Osteocyte (in vitro differentiated cells): ENCODE results near the gene CD2. TPM values are rescaled to one million over a fixed set of nuclear protein-coding genes. Genes with fewer than 3 reads are reported as not detected.

ENCODE experiments used
- DNase-seq: peaks from one replicate; pipeline ENCODE4 v3.0.0; 2021; ENCODE audit warnings: mixed read lengths; ENCODE audit not compliant: unreplicated experiment; ENCODE audit errors: extremely low spot score
- H3K27ac Mint-ChIP-seq: one replicate; pipeline ENCODE4 v1.8.0; 2021; ENCODE audit warnings: mild to moderate bottlenecking, mixed read lengths; ENCODE audit not compliant: unreplicated experiment
- H3K27me3 Mint-ChIP-seq: one replicate; pipeline ENCODE4 v1.8.0; 2021; ENCODE audit warnings: mixed read lengths; ENCODE audit not compliant: unreplicated experiment
- H3K36me3 Mint-ChIP-seq: one replicate; pipeline ENCODE4 v1.8.0; 2021; ENCODE audit warnings: mixed read lengths; ENCODE audit not compliant: unreplicated experiment
- H3K4me1 Mint-ChIP-seq: one replicate; pipeline ENCODE4 v1.8.0; 2021; ENCODE audit warnings: mixed read lengths; ENCODE audit not compliant: unreplicated experiment
- H3K4me3 Mint-ChIP-seq: one replicate; pipeline ENCODE4 v1.8.0; 2021; ENCODE audit warnings: mild to moderate bottlenecking, moderate library complexity, mixed read lengths; ENCODE audit not compliant: unreplicated experiment
- H3K9me3 Mint-ChIP-seq: one replicate; pipeline ENCODE4 v1.8.0; 2021; ENCODE audit warnings: mixed read lengths; ENCODE audit not compliant: unreplicated experiment
- total RNA-seq: library from RNA; stranded (reverse); gene quantifications from 2 replicates; pipeline ENCODE4 v1.2.1, GENCODE V29; 2021
- TF ChIP-seq, protein P1 (sequence below): fragments of 200-600 bp; sonication (generic); IDR thresholded peaks from 2 replicates; pipeline ENCODE4 v1.5.0; 2021; ENCODE audit warnings: antibody characterized with exemption, mild to moderate bottlenecking, moderate library complexity

The CD2 gene
- total RNA-seq, 1 donor from 2014 or later = not detected

DNA sequence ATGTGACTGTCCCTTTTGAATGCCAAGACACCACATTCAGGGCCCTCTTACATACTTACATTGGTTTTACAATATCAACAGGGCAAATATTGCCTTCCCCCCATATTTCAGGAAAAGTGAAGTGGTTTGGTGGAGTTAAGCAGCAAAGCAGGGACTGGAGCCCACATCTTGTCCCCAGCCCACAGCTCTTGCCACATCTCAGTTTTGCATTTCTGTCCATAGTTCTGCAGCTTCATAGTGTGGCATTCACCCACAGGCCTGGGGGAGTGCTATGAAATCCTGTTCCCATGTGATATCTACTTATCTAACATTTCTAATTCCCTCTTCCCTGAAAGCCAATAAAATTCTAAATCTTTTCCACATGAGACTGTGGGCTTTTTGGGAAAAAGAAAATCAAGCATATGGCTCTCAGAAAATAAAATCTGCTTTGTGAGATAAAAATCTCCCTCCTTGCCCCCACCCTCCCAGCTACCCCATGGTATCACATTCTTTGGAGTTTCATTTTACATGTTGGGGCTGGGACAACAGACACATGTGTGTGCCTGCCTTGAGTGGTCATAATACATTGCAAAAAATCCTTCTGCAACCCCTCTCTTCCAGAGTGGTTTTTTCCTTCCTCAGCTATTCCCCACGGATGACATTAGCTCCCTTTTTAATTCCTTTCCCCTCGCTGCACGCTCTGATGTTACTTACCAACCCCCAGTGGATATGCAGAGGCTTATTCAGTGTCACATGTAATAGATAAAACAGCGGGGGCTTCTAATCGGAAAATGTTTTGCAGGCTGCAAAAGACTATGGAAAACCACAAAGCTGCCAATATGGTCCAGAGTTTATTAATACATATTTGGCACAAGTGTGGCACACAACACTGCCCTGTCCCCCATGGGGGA, 20.5 kb upstream of the CD2 start:
- no peak overlapping the region for H3K27ac Mint-ChIP-seq

DNA sequence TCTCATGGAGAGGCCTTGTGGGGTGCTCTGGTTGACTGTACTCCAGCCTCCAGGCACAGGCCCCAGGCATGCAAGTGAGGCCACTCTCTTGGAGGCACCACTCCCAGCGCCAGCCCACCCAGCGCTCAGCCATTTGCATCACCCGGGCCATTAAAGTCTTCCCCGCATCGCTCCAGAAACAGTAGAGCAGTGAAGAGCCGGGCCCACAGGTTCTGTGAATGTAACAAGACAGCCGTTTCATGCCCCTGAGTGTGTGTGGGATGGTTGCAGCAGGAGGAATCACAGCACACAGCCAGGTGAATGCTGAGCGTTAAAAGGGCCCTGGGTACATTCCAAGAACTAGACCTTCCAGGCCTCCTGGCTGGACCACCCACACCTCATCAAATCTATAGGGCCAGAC, 19.0 kb upstream of the CD2 start:
- H3K4me3 Mint-ChIP-seq = no peak overlapping the region
- H3K9me3 Mint-ChIP-seq = no peaks in the 10 kb centered on the region
- no peak overlapping the region for H3K27ac Mint-ChIP-seq
- no peaks in the 10 kb centered on the region for H3K4me1 Mint-ChIP-seq
- TF ChIP-seq, protein P1, sequence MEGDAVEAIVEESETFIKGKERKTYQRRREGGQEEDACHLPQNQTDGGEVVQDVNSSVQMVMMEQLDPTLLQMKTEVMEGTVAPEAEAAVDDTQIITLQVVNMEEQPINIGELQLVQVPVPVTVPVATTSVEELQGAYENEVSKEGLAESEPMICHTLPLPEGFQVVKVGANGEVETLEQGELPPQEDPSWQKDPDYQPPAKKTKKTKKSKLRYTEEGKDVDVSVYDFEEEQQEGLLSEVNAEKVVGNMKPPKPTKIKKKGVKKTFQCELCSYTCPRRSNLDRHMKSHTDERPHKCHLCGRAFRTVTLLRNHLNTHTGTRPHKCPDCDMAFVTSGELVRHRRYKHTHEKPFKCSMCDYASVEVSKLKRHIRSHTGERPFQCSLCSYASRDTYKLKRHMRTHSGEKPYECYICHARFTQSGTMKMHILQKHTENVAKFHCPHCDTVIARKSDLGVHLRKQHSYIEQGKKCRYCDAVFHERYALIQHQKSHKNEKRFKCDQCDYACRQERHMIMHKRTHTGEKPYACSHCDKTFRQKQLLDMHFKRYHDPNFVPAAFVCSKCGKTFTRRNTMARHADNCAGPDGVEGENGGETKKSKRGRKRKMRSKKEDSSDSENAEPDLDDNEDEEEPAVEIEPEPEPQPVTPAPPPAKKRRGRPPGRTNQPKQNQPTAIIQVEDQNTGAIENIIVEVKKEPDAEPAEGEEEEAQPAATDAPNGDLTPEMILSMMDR = no peak
- no peak for DNase-seq
- H3K27me3 Mint-ChIP-seq = peaks cover 14% of the 10 kb centered on the region
- H3K36me3 Mint-ChIP-seq = no peaks in the 10 kb centered on the region

More for the DNA sequence above, 20.5 kb upstream of the CD2 start:
- no peak for DNase-seq
- no peaks in the 10 kb centered on the region for H3K4me1 Mint-ChIP-seq
- TF ChIP-seq, protein P1 = no peak
- no peaks in the 10 kb centered on the region for H3K9me3 Mint-ChIP-seq
- H3K36me3 Mint-ChIP-seq = no peaks in the 10 kb centered on the region
- H3K4me3 Mint-ChIP-seq = no peak overlapping the region
- peaks cover 28% of the 10 kb centered on the region for H3K27me3 Mint-ChIP-seq

DNA sequence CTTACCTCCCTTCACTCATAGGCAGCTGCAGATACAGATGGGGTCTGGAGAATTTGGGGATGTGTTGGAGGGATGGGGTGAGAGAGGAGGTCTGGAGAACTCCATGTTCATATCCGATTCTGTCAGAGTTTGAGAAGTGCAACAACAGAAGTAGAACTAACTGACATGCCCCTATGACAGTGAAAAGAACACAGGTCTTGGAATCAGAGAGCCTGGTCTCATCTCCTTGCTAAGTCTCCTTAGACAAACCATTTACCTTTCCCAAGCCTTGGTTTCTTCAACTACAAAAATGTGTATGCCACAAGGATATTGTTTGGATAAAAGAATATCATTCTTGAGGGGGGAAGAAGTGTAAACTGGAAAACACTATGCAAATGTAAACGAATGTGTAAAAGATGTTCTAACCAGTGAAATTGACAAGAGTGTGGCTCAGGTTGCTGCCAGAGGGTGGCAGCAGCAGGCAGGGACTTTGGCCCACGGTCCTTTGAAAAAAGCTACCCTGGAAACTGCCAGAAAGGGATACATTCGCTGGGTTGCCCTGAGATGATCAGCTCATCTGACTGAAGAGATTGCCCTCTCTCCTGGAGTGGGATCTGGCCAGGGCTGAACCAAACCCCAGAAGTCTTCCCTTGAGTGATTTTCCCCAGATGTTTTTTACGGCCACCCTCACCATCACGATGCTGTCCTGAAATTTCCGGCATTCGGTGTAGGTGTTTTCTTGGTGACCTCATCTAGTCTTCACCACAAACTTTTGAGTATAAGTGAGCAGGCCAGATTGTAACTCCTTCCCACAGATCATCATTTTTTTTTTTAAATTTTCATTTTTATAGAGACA, 17.0 kb upstream of the CD2 start:
- DNase-seq = no peak
- H3K27ac Mint-ChIP-seq = no peak overlapping the region
- H3K27me3 Mint-ChIP-seq = peaks cover 2% of the 10 kb centered on the region
- H3K4me3 Mint-ChIP-seq = no peak overlapping the region
- no peaks in the 10 kb centered on the region for H3K9me3 Mint-ChIP-seq
- TF ChIP-seq, protein P1 = peak; percentile 91
- no peaks in the 10 kb centered on the region for H3K36me3 Mint-ChIP-seq
- no peaks in the 10 kb centered on the region for H3K4me1 Mint-ChIP-seq

DNA sequence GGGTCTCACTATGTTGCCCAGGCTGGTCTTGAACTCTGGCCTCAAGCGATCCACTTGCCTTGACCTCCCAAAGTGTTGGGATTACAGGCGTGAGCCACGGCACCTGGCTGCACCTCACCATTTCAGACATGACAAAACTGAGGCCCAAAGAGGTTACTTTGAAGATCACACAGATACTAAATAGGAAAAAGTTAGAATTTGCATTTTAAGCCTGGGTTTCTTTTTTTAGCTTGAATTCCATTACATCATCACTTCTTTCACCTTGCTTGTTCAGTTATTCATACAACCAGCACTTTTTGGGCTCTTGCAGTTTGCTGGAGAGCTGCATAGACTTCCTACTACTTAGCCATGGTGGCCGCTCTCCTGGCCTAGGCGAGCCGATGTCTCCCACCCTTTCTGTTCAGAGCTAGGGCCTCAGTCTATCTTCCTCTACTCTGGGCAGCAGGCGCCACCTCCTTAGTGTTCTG, 16.3 kb upstream of the CD2 start:
- Mint-ChIP-seq H3K9me3 (peaks cover 3% of the 10 kb centered on the region), H3K36me3 (no peaks in the 10 kb centered on the region), H3K4me1 (no peaks in the 10 kb centered on the region), H3K27ac (no peak overlapping the region), H3K27me3 (no peaks in the 10 kb centered on the region), H3K4me3 (no peak overlapping the region)
- TF ChIP-seq, protein P1 = no peak
- no peak for DNase-seq
